ENCODE data around the gene CAMTA1. TPM values are rescaled to one million over a fixed set of nuclear protein-coding genes. Genes with fewer than 3 reads are reported as not detected.

CAMTA1 gene
- total and polyA plus RNA-seq, 9 of the 15 experiments (the other 6 are each of a cell fraction or from before 2014, with no cell fraction given), result 43.9 to 161 (median 65.9) TPM

- Histone ChIP-seq H3K9ac (ENCODE audit: insufficient read depth in 1 of 2, low read depth in 2 of 2, low read length in 2 of 2) (no peak overlapping the region), H3K9me3 (replicated peaks; ENCODE audit: control insufficient read depth, insufficient read depth, low read depth, low read length) (no peaks in the 10 kb centered on the region), H3K9me1 (ENCODE audit: control insufficient read depth, insufficient read depth, low read length) (no peaks in the 10 kb centered on the region), H3K27ac (ENCODE audit: extremely low read depth, low read depth, low read length) (no peak overlapping the region), H3K4me2 (ENCODE audit: insufficient read depth, low read length) (no peak overlapping the region), H3K36me3 (ENCODE audit: control insufficient read depth, insufficient read depth, low read length) (no peaks in the 10 kb centered on the region), H3K4me3 (no peak overlapping the region), H2AFZ (ENCODE audit: low read depth, low read length) (no peak overlapping the region), H3K4me1 (replicated peaks in 1 of 2; ENCODE audit: control insufficient read depth in 2 of 2, insufficient read depth in 2 of 2, low read length in 2 of 2) (no peaks in the 10 kb centered on the region), H4K20me1 (replicated peaks; ENCODE audit: control insufficient read depth, insufficient read depth, low read length) (0 out of 2 replicates have a peak, but pooled peaks cover 5% of the 10 kb centered on the region), H3K79me2 (ENCODE audit: control insufficient read depth, insufficient read depth, low read length) (no peaks in the 10 kb centered on the region), H3K27me3 (ENCODE audit: control insufficient read depth in 2 of 2, insufficient read depth in 2 of 2, low read length in 2 of 2) (peaks cover 40 to 44% of the 10 kb centered on the region in 2 experiments)
- no peak for ATAC-seq
- in situ Hi-C loops (cut with MboI), result no loop called here
- intact Hi-C loops (cut with micrococcal nuclease), result no loop called here
- BruUV-seq (replicated peaks), result no TSS peak
- no peak for TF ChIP-seq SMARCC2 (IDR thresholded peaks at IDR 0.05; ENCODE audit: low read depth)
- TF ChIP-seq ZNF316 (IDR thresholded peaks at IDR 0.05), result no peak
- TF ChIP-seq, protein P1, sequence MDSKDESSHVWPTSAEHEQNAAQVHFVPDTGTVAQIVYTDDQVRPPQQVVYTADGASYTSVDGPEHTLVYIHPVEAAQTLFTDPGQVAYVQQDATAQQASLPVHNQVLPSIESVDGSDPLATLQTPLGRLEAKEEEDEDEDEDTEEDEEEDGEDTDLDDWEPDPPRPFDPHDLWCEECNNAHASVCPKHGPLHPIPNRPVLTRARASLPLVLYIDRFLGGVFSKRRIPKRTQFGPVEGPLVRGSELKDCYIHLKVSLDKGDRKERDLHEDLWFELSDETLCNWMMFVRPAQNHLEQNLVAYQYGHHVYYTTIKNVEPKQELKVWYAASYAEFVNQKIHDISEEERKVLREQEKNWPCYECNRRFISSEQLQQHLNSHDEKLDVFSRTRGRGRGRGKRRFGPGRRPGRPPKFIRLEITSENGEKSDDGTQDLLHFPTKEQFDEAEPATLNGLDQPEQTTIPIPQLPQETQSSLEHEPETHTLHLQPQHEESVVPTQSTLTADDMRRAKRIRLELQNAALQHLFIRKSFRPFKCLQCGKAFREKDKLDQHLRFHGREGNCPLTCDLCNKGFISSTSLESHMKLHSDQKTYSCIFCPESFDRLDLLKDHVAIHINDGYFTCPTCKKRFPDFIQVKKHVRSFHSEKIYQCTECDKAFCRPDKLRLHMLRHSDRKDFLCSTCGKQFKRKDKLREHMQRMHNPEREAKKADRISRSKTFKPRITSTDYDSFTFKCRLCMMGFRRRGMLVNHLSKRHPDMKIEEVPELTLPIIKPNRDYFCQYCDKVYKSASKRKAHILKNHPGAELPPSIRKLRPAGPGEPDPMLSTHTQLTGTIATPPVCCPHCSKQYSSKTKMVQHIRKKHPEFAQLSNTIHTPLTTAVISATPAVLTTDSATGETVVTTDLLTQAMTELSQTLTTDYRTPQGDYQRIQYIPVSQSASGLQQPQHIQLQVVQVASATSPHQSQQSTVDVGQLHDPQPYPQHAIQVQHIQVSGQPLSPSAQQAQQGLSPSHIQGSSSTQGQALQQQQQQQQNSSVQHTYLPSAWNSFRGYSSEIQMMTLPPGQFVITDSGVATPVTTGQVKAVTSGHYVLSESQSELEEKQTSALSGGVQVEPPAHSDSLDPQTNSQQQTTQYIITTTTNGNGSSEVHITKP (IDR thresholded peaks at IDR 0.05; ENCODE audit: partially characterized antibody), result no peak
- TF ChIP-seq, protein P2, sequence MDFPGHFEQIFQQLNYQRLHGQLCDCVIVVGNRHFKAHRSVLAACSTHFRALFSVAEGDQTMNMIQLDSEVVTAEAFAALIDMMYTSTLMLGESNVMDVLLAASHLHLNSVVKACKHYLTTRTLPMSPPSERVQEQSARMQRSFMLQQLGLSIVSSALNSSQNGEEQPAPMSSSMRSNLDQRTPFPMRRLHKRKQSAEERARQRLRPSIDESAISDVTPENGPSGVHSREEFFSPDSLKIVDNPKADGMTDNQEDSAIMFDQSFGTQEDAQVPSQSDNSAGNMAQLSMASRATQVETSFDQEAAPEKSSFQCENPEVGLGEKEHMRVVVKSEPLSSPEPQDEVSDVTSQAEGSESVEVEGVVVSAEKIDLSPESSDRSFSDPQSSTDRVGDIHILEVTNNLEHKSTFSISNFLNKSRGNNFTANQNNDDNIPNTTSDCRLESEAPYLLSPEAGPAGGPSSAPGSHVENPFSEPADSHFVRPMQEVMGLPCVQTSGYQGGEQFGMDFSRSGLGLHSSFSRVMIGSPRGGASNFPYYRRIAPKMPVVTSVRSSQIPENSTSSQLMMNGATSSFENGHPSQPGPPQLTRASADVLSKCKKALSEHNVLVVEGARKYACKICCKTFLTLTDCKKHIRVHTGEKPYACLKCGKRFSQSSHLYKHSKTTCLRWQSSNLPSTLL (IDR thresholded peaks at IDR 0.05), result no peak
- no peak for TF ChIP-seq ZNF584 (CRISPR knock-in tag; IDR thresholded peaks at IDR 0.05; ENCODE audit: low read depth)
- TF ChIP-seq FOXJ2 (tag; IDR thresholded peaks at IDR 0.05), result no peak
- TF ChIP-seq RAD51 (IDR thresholded peaks at IDR 0.05; ENCODE audit: borderline replicate concordance, low read depth), result no peak
- TF ChIP-seq HMG20A (CRISPR knock-in tag; conservative IDR thresholded peaks at IDR 0.05), result no peak
- no peak for FAIRE-seq
- no peak for DNase-seq (ENCODE audit: extremely low read depth in 1 of 4, low spot score in 3 of 4)
- 2% methylated on average over 4 of the region's 4 CpGs for whole genome bisulfite sequencing (ENCODE audit: insufficient coverage, low coverage, missing lambda C conversion rate)
- CTCF ChIA-PET (ENCODE audit: low intra/inter-chr PET ratio), result no interaction called here
- POLR2A ChIA-PET, result interaction anchor here (1.4 kb wide), 1 partner anchor 8 kb away, joined by 4 read pairs; no protein-coding TSS in a partner anchor
Measured at GRCh38 chr1:7716506-7716905, 931.3 kb downstream of the CAMTA1 start.
